M059J (cell line): Measurements from ENCODE around the gene HOXD4. TPM values are rescaled to one million over a fixed set of nuclear protein-coding genes. Genes with fewer than 3 reads are reported as not detected.

Experiments
- DNase-seq: peaks from one replicate; pipeline ENCODE4 v3.0.0-alpha.2; 2012; ENCODE audit warnings: low read depth
- total RNA-seq: library from RNA; depleted of rRNA; stranded (reverse); fragments of >200 nt; shearing (Covaris generic); gene quantifications from 2 replicates; pipeline ENCODE4 v1.2.3, GENCODE V29; 2014

HOXD4 gene
- total RNA-seq, 1 experiment from 2014 or later, result 0.05 TPM

DNA sequence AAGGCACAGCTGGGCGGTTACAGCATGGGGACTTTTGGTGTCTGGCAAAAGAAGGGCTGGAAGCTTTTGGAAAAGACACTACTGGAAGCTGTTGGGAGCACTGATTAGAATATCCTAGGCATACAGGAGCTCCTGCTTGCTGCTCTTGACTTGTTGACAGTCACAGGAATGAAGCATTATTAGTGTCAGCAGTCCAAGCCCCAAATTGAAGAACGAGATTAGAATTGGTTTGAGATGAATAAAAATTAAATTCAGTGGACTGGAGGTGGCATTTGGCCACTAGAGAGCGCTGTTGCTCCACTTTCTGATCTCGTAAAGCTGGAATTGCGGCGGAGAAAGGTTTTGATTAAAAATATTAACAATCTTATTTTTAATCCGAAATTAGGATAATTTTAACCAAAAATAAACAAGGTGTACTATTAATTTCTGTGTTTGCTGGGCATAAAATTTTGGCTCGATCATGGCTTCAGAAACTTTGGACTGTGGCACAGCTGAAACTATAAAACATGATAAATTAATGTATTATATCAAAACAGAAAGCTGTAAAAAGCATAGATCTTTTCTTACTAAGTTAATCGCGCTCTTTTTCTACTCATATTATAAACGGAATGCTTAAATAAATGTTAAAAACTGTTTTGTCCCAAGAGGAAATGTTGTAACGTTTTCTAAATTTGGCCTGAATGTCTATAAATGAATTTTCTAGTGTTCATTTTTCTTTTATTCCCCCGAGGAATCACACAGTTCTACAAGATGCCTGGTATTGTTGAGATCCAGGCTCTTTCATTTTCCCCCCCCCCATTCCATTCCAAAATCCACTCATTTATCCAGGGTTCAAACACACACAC lies 24.2 kb upstream of the HOXD4 start:
- peak; percentile 54 for DNase-seq

DNA sequence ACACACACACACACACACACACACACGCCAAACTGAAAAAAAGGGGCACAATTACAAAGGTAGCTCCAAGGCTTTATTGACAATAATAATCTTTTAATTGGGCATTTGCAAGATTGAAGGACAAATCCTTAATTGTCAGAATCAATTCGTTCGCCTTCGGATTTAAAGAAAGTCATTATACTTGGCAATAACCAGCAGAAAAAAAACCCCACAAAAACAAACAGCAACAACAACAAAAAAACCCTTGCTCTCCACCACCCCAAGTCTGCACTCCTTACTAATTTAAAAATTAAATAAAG lies 23.6 kb upstream of the HOXD4 start:
- no peak for DNase-seq

DNA sequence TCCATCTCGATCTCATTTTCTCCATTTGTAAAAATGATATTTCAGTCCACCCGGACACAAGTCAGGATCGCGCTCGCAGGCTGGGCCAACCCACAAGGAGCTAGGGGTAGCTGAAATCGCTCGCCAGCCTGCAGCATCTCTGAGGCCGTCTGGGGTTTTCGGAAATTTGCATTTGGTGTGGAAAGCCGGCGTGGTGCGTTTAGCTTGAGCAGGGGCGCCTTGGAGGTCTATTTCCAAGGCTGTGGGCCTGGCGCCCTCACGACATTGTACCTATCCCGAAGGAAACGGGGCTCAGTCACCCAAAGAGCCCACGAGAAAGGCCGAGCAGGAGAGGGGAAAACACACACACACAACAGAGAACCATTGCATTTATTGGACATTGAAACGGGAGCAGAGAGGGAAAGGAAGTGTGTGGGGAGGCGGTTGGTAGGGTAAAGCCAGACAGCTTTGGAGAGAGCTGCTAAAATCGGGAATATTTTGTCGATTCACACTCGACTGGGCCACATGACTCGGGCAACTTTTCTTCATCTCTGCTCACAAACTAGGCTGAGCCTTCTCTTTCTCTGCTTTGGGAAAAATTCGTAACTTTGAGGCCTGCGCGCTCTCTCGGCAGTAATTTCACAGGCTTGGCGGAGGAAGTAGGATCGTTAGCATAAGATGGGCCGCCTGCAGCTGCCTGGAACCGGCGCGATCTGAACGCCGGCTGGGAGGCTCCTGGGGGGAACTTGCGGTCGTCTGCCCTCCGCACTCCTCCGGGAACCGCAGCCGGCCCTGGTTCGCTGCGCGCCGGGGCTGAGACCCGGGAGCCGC lies 23.0 kb upstream of the HOXD4 start:
- peak; percentile 32 for DNase-seq

DNA sequence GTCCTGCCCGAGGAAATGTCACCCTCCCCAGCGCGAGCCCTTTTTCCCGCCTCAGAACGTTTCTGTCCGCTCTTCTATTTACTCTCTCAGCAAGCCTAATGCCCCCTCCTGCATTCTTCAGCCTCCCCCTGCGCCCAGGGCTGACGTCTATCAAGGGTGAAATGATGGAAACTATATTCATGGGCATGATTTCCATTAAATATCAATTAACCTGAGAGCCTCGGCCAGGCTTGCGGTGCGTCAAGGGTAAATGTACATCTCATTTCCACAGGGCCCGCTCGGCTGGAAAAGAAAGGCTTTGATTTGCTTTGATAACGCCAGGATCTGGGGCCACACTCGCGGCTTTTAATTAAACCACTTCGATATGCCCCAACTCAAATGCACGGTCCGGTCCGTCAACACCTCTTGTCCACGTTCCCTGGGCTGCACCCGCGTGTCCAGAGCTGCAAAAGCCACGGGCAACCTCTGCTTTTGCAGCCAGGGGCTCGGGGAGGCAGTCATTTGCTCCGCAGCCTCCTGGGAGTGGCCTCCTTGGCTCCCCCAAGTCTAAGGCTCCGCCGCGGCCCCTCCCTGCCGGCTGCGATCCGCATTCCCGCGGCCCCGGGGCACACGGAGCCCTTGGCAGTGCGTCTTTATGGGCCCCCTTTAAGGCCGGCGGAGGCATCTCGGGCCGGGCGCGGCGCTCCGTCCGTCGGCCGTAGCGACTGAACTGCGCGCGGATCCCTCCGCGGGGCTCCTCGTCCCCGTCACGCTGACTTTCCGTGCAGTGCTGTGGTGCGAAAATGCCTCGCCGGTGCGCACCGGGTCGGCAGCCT lies 22.2 kb upstream of the HOXD4 start, which contains the start of gene HOXD8:
TSS of gene HOXD8 (plus strand) at position 724 of the 815 bp plus-strand sequence. CDS start 662 bp downstream, outside the sequence.
- peak; percentile 27 for DNase-seq

DNA sequence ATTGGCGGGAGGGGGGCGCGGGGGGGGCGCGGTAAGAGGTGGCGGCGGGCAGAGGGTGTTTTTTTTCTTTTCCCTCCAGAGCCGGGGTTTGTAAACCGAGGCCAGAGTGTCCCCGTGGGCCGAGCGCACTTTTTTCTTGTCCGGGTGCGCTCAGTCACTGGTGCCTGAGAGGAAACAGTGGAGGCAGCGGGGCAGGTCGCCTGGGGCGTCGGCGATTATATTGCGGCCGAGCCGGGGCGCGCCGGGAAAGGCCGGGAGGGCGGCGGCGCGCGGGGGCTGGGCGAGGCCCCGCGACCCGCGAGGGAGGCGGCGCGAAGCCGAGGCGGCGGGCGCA lies 21.6 kb upstream of the HOXD4 start:
- no peak for DNase-seq

DNA sequence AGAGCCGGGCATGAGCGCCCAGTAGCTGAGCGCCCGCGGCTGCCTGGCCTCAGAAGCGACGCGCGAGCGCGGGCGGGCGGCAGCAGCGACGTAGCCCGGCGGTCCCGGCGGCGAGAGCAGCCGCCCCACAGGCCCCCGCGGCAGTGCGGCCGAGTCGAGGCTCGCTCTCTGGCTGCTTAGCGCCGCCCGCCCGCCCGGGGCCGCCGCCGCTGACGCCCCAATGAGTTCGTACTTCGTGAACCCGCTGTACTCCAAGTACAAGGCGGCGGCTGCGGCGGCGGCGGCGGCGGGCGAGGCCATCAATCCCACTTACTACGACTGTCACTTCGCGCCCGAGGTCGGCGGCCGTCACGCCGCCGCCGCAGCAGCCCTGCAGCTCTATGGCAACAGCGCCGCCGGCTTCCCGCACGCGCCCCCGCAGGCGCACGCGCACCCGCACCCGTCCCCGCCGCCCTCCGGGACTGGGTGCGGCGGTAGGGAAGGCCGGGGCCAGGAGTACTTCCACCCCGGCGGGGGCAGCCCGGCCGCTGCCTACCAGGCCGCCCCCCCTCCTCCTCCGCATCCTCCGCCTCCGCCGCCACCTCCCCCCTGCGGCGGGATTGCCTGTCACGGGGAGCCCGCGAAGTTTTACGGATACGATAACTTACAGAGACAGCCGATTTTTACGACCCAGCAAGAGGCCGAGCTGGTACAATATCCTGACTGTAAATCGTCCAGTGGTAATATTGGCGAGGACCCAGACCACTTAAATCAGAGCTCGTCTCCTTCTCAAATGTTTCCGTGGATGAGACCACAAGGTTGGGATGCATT lies 21.0 kb upstream of the HOXD4 start:
- DNase-seq, result no peak

DNA sequence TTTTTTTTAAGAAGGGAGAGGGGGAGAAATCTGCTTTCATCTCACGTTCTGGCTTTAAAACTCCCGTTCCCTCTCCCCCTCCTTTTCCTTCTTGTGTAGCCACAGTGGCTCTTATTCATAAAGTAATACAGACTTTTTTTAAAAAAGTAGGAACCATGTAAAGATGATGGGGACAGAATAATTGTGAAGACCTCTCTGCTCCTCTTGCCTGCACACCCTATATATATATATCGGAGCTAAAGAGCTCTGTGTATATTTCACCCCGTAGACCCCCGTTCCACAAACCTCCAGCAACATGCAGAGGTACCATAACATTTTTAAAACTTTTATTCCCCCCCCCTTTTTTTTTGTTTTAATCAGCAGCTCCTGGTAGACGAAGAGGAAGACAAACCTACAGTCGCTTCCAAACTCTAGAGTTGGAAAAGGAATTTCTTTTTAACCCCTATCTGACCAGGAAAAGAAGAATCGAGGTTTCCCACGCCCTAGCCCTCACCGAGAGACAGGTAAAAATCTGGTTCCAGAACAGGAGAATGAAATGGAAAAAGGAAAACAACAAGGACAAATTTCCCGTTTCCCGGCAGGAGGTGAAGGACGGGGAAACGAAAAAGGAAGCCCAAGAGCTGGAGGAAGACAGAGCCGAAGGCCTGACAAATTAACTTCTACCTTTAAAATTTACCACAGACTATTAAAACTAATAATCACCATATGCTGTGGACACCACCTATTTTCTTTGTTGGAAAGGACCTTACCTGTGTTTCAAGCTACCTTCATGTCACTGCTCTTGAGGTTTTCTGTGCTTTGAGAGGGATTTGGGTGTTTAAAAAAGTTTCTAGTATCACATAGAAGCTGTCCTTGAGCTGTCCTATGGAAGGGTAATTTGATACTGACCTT lies 20.1 kb upstream of the HOXD4 start:
- DNase-seq, result no peak

DNA sequence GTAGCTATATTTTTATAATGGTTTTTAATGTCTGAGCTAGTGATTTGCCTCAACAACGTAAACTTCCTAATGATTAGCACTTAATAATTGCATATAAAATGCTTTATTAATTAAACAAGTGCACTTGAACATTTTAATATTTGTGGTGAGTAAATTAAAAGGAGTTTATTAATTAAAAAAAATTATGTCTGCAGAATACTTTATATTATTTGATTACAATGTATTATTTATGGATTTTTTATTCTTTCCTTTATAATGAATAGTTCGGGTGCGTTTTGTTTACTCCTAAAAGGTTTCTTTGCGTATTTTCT lies 19.5 kb upstream of the HOXD4 start:
- no peak for DNase-seq

DNA sequence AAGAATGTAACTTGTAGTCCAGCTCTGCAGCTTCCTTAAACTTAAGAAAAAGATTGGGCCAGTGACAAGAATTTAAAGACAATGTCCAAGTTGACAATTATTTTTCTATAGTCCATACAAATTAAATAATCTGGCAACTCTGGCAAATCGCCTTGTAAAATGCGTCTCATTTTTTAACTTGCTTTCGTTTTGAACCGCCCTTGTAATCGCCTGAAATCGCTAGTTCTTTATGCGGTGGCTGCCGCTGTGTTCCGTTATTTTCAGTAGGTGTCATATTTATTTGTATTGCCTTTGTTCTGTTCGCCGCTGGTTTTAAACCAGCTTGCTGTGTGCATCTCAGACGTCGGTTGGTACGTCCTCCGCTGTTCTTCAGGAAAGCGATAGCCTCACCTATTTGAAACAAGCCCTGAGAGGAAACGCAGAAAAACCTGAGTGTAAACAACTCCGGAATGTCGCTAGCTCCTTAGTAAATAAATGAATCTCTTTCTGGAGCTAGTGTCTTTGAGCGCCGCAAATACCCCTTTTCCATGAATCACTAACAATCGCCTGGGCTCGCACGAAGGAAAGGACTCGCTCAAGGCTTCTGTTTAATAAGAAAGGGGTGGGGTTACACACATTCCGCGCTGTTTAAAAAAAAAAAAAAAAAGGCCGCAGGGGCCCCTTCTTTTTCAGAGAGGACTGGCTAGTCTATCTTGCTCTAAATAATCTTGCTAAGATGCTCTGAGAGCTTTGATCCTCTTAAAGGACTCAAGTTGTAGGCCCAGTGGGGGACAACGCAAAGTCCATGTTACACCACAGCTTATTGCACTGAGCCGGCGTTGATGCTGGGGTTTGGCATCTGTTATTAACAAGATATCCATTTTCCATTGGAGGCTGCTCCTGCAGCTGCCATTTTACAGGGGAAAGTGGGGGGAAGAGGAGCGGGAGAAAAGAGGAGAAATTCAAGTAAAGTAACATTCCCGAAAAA lies 18.9 kb upstream of the HOXD4 start:
- DNase-seq, result no peak

DNA sequence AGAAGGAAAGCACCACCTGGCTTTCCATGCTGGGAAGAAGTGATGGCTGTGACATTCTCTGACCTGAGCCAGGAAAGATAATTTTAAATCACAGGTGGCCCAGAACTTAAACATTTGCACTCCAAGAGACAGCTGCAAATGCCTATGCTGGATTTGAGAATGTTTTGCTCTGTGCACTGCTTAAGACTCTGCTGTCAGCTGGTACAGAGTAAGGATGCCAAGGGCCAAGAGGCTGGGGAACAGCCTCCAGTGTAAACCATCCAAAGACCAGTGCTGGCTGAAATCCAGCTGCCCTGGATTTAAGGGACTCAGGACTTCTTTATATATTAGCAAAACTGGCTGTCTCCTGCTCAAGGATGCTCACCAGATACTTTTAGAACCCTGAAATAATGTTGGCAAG lies 18.0 kb upstream of the HOXD4 start:
- DNase-seq, result no peak

DNA sequence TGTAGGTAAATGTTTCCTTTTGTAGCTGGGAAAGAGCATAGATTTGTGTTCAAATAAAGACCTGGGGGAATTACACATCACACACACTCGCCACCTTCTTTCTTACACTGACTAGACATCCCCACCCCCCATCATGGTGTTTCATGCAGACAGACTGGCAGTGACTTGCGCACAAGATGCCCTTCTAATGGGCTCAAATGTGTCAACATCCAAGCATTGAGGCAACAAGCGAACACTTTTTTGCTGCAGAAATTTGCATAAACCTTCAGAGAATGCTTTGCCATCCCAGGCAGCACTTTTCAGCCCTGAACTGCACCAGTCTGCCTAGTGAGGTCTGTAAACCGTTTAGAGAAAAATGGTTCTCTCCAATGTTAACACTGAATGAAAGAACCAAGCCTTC lies 17.3 kb upstream of the HOXD4 start:
- DNase-seq, result no peak

DNA sequence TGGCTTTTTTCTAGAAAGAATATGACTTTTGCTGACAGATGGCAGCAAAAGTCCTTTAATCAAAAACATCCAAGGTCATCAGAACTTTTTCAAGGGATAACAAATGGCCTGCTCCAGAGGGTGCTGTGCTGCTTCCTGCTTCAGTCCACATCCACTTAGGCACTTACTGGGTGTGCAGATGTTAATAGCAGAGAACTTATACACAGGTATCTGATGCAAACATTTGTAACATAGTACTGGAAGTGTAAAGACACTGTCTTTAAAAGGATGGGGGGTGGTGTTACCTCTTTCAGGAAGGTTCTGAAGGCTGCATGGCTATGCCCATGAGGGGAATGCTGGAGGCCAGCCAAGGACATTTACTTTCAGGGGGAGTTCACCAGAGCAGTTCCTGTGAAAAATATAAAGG lies 16.3 kb upstream of the HOXD4 start:
- DNase-seq, result peak; percentile 46

DNA sequence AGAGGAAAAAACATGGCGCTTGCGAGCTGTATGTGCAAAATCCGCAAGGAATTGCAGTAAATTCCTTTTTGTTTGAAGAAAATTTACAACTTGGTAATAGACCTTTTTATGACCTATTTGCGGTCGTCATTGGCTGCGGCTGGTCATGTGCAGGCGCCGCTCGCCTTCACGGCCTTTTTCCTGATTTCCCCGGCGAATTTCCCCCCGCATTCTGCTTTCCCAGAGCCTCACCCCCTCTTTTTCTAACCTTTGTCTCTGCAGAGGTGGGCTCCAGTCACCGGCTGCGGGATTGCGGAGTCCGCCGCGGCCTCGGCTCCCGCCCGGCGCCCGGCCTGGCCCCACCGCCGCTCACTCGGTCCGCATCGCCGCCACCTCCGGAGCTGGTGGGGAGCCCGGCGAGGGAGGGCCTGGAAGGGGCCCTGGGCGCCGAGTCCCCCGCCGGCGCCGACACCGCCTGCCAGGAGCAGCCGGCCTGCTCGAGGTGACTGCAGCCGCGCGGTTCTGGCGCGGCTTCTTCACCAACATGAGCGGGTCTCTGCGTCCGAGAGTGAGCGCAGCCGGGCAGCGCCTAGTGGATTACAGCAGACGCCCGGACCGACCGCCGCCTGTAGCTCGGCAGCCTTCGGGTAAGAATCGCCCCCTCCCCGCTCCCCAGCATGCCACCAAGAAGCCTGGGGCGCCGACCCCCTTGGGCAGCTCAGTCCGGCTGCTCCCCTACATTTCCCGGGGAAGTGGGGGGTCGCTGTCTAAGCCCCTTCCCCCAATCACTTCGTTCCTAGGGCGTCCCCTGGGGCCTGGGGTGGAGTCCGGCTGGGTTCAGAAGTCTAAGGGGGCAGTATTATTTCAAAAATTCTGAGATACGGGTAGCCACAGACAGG lies 14.7 kb upstream of the HOXD4 start:
- peak; percentile 58 for DNase-seq

DNA sequence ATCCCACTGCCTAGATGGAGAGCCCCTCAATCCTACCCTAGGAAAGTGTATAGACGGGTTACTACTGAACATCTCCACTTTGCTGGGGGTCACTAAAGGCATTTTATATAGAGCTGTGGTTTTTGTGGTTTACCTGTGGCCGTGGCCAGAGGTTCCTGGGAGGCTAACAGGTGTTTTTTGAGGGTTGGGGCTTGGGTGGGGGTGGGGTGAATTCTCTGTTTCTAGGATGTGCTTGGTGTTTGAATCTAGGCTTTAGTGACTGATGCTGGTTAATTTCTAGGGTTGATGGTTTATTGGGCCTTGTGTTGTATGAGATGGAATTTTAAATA lies 14.1 kb upstream of the HOXD4 start:
- no peak for DNase-seq

DNA sequence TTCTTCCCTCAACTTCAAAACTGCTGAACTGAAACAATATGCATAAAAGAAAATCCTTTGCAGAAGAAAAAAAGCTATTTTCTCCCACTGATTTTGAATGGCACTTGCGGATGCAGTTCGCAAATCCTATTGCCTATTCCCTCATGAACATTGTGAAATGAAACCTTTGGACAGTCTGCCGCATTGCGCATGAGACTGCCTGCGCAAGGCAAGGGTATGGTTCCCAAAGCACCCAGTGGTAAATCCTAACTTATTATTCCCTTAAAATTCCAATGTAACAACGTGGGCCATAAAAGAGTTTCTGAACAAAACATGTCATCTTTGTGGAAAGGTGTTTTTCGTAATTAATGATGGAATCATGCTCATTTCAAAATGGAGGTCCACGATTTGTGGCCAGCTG lies 13.4 kb upstream of the HOXD4 start:
- DNase-seq, result no peak

DNA sequence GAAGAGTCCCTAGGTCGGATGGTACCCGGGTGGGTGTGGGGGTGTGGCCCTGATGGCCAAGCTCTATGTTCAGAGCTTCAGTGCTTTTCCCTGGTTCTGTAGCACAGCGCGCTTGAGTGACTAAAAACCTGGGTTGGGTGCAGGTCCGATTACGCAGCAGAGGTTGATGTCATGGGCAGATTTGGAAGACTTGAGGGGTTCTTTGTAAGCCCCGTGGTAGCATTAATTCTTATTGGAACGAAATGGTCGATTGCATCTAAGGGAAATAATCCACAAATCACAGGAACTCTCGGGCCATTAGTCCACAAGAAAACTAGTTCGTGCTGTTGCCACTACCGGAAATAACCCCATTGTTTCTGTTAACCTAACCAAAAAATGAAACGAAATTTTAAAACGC lies 12.8 kb upstream of the HOXD4 start:
- no peak for DNase-seq

DNA sequence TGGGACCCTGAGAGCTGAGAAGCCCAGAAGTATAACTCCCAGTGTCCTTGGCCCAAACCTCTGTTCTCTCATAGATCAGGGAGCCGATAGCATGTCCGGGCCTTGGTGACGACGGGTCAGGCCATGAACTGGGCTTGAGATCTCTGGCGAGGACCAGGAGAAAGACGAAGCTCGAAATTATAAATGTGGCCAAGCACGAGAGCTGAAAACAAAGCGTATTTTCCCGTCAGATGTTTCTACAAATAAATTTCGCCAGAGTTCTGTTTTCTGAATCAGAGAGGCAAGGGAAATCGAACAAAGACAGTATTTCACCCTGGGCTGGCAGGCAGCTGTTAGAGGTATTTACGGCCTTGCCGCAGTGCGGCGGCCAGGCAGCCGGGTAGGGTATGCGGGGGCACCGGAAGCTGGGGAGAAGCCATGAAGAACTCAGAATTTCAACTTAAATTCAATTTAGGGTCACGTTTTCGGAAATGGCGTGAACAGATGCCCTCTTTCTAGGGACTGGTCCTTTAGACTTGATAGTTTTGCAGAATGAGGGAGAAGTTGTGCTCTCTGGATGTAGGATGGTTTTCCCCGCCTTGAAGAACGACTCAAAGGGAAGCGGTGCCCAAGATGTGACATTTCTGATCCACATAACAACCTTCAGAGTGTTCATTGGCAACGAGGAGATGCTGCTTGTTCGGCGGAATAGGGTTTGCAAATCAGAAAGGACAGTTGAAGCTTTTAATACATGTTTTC lies 12.3 kb upstream of the HOXD4 start:
- DNase-seq, result no peak
